Measurements from ENCODE around the gene CPA3. TPM values are rescaled to one million over a fixed set of nuclear protein-coding genes. Genes with fewer than 3 reads are reported as not detected.
A peak's percentile ranks its signal among the peaks of the same experiment; 100 is the strongest.

Gene CPA3
- total RNA-seq, 1 experiment from 2014 or later = not detected

DNA sequence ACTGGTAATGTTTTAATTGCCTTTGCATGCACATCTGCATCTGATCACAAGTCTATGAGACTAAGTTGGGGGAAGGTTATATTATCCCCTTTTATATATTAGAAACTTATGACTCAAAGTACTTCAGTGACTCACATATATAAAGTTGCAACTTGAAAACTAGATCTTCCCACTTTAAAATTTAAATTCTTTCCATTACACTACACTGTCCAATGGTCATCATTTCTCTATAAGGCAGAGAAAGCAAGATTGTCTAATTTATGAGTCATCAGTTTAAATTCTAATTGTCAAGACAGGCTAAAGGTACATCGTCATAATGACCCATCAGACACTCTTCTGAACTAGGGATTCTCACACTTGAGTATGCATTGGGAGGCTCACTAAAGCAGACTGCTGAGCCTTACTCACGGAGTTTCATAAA, 37.9 kb downstream of the CPA3 start:
- DNase-seq (ENCODE audit: low read depth) = no peak
- in situ Hi-C loops (cut with HindIII; ENCODE audit: low pct_unique_long_range_greater_than_20kb, low sequenced_read_pairs) = no loop called here

DNA sequence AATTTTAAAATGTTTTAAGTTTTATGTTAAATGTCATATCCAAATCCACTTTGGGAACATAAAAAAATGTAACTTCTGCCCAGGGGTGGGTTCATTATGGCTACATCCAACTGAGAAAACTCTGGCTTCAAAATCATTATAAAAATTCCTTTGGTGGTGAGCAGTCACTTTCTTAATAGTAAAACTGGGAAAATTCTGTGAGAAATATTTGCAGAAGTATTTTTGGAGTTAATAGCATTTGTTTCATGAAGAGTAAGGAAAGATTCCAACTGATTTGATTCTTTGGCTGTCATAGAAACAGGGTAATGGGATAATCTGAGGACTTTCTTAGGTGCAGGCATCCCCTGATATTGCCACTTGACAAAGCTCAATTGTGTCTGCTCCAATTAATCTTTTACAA, 38.8 kb downstream of the CPA3 start:
- DNase-seq (ENCODE audit: low read depth) = no peak
- in situ Hi-C loops (cut with HindIII; ENCODE audit: low pct_unique_long_range_greater_than_20kb, low sequenced_read_pairs) = no loop called here

DNA sequence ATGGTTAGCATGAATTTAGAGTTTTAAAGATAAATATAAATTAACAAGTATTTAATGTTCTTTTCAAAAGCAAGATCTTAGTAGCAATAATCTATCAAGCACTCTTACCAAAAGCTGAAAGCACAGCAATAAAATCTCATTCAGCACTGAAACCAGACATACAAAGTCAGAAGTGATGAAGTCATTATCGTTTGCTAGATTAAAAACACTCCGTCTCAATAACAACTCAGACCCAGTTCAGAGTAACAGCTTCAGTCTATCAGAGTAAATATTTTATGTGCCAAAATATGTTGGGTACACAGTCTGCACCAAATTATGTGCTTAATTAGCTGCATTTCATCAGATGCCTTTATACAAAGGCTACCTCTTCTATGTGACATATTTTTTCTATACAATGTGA, 41.6 kb downstream of the CPA3 start:
- in situ Hi-C loops (cut with HindIII; ENCODE audit: low pct_unique_long_range_greater_than_20kb, low sequenced_read_pairs) = no loop called here
- DNase-seq (ENCODE audit: low read depth) = no peak

DNA sequence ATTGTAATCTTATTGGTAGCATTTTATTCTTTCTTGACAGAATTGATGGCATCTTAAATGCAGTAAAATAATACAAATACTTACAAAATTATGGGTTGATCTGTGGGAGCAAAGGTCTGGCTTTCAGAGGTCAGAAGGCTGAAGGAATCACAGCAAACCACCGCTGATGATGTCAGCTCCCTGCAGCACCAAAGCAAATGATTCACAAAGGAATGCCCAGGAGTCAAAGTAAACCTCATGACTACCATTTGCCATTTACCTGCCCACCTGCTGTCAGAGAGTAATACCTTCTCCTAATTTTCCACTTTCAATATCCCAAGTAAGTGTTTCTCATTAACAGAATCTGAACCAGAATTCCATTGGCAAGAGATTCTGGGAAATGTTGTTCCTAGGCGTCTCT, 46.1 kb downstream of the CPA3 start:
- in situ Hi-C loops (cut with HindIII; ENCODE audit: low pct_unique_long_range_greater_than_20kb, low sequenced_read_pairs) = no loop called here
- DNase-seq (ENCODE audit: low read depth) = peak; percentile 19

DNA sequence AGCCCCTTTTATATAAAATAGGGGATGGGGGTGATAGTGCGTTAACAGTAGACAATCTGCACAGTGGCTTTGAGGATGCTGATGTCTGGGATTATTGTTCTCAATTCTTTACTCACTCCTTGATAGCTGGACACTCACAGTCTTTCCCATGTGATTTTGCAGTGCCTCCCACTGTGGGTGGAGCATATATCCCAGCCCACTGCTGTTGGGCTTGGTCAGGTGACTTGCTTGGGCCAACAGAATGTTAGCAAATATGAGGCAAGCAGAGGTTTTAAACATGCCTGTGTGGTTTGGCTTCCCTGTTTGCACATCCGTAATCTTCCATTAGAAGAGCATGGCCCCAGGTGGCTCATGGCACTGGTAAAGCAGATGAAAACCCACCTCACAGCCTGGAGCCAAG, 46.5 kb downstream of the CPA3 start:
- in situ Hi-C loops (cut with HindIII; ENCODE audit: low pct_unique_long_range_greater_than_20kb, low sequenced_read_pairs) = no loop called here
- no peak for DNase-seq (ENCODE audit: low read depth)

DNA sequence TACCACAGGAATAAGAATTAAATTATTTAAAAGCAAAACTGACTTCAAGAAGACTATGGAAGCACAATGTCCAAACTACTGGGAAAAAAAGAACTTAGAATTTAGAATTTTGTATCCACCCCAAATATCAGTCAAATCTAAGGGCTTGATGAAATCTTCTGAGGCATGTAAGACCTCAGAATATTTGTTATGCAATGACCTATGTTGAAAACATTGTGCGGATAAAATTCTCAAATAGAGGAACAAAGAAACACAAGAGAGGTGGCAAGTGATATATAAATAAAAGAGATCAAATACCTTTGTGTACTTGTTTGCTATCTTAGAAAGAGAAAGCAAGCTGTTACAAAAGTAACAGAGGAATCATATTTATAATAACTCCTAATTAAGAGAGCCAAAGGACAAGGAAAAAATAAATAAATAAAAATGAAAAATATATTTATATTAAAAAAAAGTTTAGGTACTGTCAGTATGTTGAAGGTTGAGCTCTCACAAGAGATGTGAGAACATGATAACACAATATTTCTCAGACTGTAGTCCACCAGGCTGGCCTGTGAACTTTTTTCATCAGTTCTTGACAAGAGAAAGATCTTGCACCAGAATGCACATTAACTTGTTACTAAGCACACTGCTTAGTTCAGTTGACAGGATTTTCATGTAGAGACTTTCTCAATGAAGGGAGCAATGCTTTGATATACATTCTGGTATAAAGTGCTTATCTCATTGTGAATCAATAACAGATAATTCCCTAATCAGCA, 50.0 kb downstream of the CPA3 start:
- in situ Hi-C loops (cut with HindIII; ENCODE audit: low pct_unique_long_range_greater_than_20kb, low sequenced_read_pairs) = no loop called here
- DNase-seq (ENCODE audit: low read depth) = no peak

DNA sequence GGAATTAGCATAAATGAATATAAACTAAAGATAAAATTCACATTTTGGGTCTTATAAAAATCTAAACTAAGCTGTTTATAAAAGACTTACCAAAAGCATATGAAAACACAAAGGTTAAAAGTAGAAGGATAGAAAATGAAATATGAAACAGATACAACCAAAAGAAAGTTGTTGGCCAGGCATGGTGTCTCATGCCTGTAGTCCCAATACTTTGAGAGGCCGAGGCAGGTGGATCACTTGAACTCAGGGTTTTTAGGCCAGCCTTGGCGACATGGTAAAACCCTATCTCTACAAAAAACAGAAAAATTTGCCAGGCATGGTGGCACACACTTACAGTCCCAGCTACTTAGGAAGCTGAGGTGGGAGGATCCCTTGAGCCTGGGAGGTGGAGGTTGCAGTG, 51.0 kb downstream of the CPA3 start:
- in situ Hi-C loops (cut with HindIII; ENCODE audit: low pct_unique_long_range_greater_than_20kb, low sequenced_read_pairs) = no loop called here
- DNase-seq (ENCODE audit: low read depth) = no peak

DNA sequence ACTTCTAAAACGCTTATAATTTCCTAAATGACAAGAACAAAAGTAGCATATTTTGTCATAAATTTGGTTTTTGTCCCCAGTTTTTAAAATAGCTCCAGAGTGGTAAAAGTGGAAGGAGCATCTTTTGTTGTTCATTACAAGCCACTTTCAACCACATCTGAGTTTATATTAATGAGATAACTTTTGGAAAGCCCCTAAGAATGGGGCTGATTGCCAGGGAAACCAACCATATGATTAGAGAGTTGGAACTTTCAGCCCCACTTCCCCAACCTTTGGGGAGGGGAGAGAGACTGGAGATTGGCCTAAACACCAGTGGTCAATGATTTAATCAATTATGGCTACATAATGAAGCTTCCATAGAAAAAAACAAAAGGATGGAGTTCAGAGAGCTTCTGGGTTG, 57.4 kb downstream of the CPA3 start:
- DNase-seq (ENCODE audit: low read depth) = no peak
- in situ Hi-C loops (cut with HindIII; ENCODE audit: low pct_unique_long_range_greater_than_20kb, low sequenced_read_pairs) = no loop called here

DNA sequence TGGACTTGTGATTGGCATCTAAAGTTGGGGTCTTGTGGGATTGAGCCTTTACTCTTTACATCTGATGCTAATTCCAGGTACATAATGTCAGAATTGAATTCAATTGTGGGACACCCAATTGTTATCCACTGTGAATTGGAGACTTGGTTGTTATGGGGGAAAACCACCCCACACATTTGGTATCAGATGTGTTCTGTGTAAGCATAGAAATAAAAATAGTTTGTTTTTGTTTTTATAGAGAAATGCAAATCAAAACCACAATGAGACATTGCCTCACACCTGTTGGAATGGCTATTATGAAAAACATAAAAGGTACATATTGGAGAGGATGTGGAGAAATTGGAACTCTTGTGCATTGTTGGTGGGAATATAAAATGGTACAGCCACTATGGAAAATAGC, 58.5 kb downstream of the CPA3 start:
- in situ Hi-C loops (cut with HindIII; ENCODE audit: low pct_unique_long_range_greater_than_20kb, low sequenced_read_pairs) = no loop called here
- DNase-seq (ENCODE audit: low read depth) = no peak

DNA sequence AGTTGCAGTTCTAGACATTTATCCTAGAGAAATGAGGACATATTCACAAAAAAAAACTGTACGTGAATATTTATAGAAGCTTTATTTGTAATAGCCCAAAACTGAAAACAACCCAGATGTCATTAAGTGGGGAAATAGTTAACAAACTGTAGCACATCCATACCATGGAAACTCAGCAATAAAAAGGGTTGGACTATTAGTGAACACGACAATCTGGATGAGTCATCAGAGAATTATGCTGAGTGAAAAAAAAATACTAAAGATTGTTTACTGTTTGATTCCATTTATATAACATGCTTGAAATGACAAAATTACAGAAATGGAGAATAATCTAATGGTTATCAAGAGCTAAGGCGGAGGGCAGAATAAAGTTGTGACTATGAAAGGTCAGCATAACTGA, 59.5 kb downstream of the CPA3 start:
- in situ Hi-C loops (cut with HindIII; ENCODE audit: low pct_unique_long_range_greater_than_20kb, low sequenced_read_pairs) = no loop called here
- no peak for DNase-seq (ENCODE audit: low read depth)

DNA sequence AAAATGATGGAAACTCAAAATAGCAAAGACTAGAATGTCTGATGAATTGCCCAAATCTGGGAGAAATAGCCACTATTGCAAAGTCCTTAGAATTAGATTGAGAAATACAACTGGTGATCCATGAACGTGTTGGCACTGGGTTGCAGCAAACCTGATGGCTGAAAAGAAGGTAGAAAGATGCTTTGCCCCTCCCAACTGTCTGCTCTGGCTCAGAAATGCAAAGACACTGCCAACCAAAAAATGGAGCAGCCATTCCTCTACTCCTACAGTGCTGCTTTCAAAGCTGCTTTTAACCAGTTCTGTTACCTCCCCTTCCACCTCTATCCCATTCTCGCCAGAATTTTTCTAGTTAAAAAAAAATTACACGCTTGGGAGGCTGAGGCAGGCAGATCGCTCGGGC, 60.7 kb downstream of the CPA3 start:
- no peak for DNase-seq (ENCODE audit: low read depth)
- in situ Hi-C loops (cut with HindIII; ENCODE audit: low pct_unique_long_range_greater_than_20kb, low sequenced_read_pairs) = no loop called here

DNA sequence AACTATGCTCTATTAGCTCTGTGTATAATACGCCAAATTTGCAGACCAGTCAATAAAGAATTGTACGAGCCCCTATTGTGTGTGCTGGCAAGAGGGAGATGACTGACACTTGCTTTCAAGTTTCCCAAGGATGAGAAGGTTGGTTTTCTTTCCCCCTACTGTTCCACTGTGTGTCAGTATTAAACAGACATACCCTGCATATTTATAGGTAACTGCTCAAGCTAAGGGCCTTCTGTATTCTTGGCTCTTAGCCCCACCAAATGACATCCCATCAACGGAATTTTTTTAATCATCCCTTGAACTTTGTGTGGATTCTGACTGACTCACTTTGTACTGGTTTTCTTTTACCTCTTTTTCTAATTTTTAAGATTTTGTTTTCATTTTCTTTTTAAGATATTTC, 65.7 kb downstream of the CPA3 start:
- no peak for DNase-seq (ENCODE audit: low read depth)
- in situ Hi-C loops (cut with HindIII; ENCODE audit: low pct_unique_long_range_greater_than_20kb, low sequenced_read_pairs) = no loop called here

DNA sequence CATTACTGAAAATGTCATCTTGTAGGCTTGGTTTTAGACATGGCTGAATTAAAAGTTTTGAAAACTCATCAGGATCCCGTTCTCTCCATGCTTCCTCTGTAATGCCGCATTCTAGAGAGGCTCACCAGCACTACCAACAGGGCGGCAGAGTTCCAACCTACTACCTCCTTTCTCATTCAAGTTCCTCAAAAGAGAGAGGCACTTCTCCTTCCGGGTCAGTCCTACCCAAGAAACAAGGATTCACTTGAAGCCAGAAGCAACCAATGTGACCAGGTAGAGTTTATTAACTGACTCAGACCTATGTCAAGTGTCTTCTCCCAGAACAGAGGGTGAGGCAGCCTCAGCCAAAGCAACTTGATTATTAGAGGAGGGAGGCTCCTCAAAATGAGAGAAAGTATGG, 66.5 kb downstream of the CPA3 start:
- no peak for DNase-seq (ENCODE audit: low read depth)
- in situ Hi-C loops (cut with HindIII; ENCODE audit: low pct_unique_long_range_greater_than_20kb, low sequenced_read_pairs) = no loop called here

DNA sequence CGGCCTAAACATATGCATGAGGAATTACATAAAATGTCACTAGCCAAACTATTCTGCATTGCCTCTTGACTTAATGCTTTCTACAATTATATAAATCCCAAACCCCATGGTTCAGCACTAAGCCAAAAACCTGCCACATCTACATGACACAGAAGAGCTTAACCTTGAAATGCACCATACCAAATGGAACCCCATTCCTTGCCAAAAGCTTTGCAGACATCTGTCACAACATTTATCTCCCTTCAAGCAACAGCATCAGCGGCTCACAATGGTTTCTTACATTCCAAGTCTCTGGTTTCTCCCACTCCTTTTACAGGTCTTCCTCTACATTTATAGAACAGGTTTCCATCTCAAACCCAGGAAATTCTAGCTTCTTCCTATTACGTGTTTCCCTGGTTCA, 67.9 kb downstream of the CPA3 start:
- no peak for DNase-seq (ENCODE audit: low read depth)
- in situ Hi-C loops (cut with HindIII; ENCODE audit: low pct_unique_long_range_greater_than_20kb, low sequenced_read_pairs) = no loop called here

DNA sequence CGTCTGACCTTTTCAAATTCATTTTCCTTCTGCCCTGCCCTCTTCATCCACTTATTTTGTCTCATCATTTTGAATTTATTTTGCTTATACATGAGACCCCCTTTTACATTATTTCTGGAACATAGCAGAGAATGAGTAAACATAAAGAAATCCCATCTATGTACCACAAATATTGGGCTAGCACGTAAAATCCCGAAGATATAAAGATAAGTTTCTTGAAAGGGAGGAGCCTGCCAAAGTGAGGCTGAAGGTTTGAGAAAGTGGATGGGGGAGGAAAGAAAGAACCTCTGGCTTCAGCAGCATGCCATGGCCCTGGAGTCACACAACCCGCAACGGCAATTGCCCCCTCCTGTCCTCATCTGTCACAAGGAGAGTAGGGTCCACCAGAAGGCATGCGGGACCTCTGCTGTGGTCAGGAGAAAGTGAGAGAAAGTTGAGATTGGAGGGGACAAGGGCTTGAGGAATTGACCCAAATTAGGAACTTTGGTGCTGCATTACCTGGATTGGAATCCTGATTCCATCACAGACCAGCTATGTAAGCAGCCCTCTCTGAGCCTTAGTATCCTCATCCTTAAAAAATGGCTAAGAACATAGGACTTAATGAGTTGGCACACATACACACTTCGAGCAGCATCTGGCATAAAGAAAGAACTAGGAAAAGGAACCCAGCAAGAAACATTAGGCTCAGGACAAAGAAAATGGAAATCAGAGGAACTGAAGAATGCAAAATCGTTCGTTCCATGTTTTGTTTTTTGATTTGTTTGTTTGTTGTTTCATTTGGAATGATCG, 72.6 kb downstream of the CPA3 start:
- in situ Hi-C loops (cut with HindIII; ENCODE audit: low pct_unique_long_range_greater_than_20kb, low sequenced_read_pairs) = no loop called here
- no peak for DNase-seq (ENCODE audit: low read depth)

DNA sequence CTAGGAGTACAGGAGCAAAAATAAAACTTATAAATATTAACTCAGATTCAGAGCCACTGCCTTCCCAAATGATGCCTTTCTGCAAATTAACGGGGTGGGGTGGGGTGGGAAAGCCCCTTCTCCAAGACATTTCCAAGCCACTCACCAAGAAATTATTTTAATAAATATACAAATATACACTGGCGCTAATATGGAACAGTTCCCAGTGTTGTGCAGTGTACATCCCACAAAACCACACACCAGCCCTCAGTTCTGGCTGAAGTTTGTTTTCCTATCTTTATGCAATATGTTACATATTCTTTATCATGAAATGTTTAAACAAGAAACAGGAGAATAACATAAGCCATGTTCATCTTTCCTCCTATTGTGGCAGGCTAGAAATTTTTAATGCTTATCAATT, 73.2 kb downstream of the CPA3 start:
- in situ Hi-C loops (cut with HindIII; ENCODE audit: low pct_unique_long_range_greater_than_20kb, low sequenced_read_pairs) = no loop called here
- DNase-seq (ENCODE audit: low read depth) = no peak

DNA sequence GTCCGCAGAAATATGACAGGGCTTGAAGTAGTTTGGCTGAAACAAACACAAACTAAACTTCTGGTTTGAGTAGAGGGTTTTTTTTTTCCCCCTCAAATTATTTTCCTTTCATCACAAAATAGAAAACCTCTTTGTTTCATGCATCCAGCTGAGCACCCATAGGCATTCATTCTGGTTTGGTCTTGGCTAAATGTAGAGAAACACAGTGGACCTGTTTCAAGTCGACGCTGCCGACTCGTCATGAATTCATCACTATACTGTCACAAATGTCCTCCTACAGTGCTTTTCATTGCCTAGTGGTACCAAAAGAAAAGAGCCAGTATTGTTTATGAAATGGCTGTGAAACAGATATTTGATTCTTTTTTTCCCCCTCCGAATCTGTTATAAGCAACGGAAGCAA, 73.8 kb downstream of the CPA3 start:
- DNase-seq (ENCODE audit: low read depth) = no peak
- in situ Hi-C loops (cut with HindIII; ENCODE audit: low pct_unique_long_range_greater_than_20kb, low sequenced_read_pairs) = no loop called here

DNA sequence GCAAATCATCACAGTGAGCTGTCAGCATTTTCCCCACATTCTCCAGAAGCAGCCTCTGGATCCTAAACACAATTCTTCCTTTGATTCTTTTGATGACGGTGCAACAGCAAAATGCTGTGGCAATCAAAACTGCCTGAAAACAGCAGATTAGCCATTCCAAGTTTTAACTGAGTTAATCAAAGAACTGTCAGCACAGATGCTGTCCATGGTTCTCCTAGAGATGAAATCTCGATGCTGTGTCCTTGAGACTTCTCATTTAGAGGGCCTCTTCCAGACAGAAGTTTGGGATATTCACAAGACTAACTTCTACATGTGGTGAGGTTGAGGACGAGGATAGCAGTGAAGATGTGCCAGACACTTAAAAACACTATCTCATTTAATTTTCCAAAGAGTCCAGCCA, 75.9 kb downstream of the CPA3 start:
- in situ Hi-C loops (cut with HindIII; ENCODE audit: low pct_unique_long_range_greater_than_20kb, low sequenced_read_pairs) = no loop called here
- no peak for DNase-seq (ENCODE audit: low read depth)

DNA sequence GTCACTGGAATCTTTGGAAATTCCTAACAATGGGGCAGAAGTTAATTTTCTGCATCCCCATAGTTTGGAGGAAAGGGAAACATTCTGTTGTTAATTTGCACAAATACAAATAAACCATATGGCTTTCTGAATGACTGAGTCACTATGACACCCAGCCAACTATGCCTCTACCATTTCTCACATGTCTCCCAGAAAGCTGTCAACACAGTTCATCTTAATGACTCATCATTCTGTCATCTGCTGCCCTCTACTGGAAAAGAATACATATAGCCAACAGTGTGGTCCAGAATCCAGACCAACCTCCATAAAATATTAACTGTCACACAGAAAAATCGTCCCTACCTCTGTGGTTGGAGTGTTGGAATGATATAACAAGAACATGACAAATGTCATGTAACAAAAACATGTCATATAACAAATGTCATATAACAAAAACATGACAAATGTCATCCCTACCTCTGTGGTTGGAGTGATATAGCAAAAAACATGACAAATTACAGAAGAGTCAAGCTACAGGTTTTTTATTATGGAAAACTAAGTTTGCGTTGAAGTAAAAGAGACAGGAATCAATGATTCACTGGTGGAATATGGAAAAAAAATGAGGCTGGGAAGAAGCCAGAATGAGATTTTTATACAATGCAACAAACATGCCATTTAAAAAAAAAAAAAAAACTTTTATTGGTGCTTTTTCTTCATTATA, 78.6 kb downstream of the CPA3 start:
- in situ Hi-C loops (cut with HindIII; ENCODE audit: low pct_unique_long_range_greater_than_20kb, low sequenced_read_pairs) = no loop called here
- peak; percentile 79 for DNase-seq (ENCODE audit: low read depth)

Measured in Caki2 (cell line).